Loucy (cell line): ENCODE data around the gene BCAS3.

Experiments used
- EZH2phosphoT487 ChIP-seq: fragments of 200-600 bp; IDR thresholded peaks from 2 replicates; pipeline ENCODE4 v1.6.1; 2018; ENCODE audit warnings: antibody characterized with exemption, mild to moderate bottlenecking, moderate library complexity, borderline replicate concordance
- TF ChIP-seq, protein P1 (sequence below): fragments of 200-600 bp; sonication (generic); conservative IDR thresholded peaks from 2 replicates; pipeline ENCODE4 v1.5.1; 2014; ENCODE audit warnings: mild to moderate bottlenecking, antibody characterized with exemption, low read length

DNA sequence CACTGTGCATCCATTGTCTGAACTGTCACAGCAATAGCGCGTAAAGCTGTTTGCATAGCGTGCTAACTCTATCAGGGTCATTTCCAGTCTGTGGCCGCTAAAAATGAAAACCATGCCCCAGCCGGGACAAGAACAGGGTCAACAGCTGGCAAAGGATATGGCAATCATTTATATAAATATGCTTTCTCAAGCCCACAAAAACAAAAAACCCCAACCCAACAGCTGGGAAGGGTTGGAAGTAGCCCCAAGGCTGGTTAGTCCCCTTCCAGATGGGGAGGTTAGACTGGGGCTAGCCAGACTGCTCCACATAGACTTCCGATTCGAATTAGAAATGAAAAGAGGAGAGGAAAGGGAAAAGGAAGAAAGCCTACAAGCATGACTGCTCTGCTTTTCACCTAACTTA is 518.7 kb downstream of the BCAS3 start:
- TF ChIP-seq, protein P1, sequence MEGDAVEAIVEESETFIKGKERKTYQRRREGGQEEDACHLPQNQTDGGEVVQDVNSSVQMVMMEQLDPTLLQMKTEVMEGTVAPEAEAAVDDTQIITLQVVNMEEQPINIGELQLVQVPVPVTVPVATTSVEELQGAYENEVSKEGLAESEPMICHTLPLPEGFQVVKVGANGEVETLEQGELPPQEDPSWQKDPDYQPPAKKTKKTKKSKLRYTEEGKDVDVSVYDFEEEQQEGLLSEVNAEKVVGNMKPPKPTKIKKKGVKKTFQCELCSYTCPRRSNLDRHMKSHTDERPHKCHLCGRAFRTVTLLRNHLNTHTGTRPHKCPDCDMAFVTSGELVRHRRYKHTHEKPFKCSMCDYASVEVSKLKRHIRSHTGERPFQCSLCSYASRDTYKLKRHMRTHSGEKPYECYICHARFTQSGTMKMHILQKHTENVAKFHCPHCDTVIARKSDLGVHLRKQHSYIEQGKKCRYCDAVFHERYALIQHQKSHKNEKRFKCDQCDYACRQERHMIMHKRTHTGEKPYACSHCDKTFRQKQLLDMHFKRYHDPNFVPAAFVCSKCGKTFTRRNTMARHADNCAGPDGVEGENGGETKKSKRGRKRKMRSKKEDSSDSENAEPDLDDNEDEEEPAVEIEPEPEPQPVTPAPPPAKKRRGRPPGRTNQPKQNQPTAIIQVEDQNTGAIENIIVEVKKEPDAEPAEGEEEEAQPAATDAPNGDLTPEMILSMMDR = no peak
- no peak for TF ChIP-seq EZH2phosphoT487
